DOHH2 (cell line): ENCODE measurements around the gene MLC1.

Experiments used
- H3F3A ChIP-seq: fragments of 200-600 bp; sonication (generic), shearing (Covaris generic); 2 replicates; pipeline ENCODE4 v1.6.0; 2016; ENCODE audit warnings: antibody characterized with exemption, mild to moderate bottlenecking; ENCODE audit not compliant: control insufficient read depth, insufficient read depth
- H3K27ac ChIP-seq: fragments of 200-600 bp; sonication (generic); 2 replicates; pipeline ENCODE4 v1.5.1; 2014; ENCODE audit warnings: low read depth, mild to moderate bottlenecking, low read length, moderate library complexity
- H3K27me3 ChIP-seq: fragments of 200-600 bp; sonication (generic); 2 replicates; pipeline ENCODE4 v1.6.1; 2014; ENCODE audit warnings: mild to moderate bottlenecking, low read length, mixed read lengths; ENCODE audit not compliant: control insufficient read depth
- H3K36me3 ChIP-seq: fragments of 200-600 bp; sonication (generic); 2 replicates; pipeline ENCODE4 v1.6.1; 2014; ENCODE audit warnings: mild to moderate bottlenecking, low read length, moderate library complexity, mixed read lengths; ENCODE audit not compliant: control insufficient read depth
- H3K4me1 ChIP-seq: fragments of 200-600 bp; sonication (generic); 2 replicates; pipeline ENCODE4 v1.6.1; 2014; ENCODE audit warnings: mild to moderate bottlenecking, low read length, mixed read lengths; ENCODE audit not compliant: control insufficient read depth
- H3K4me2 ChIP-seq: fragments of 200-600 bp; sonication (generic); 2 replicates; pipeline ENCODE4 v1.6.0; 2014; ENCODE audit warnings: mild to moderate bottlenecking, low read length, moderate library complexity
- H3K4me3 ChIP-seq: fragments of 200-600 bp; sonication (generic); 2 replicates; pipeline ENCODE4 v1.5.1; 2014; ENCODE audit warnings: mild to moderate bottlenecking, low read length, mixed read lengths
- H3K79me2 ChIP-seq: fragments of 200-600 bp; sonication (generic); 2 replicates; pipeline ENCODE4 v1.6.1; 2014; ENCODE audit warnings: mild to moderate bottlenecking, low read length, mixed read lengths; ENCODE audit not compliant: control insufficient read depth
- H3K9me2 ChIP-seq: fragments of 200-600 bp; sonication (generic); replicated peaks from 2 replicates; pipeline ENCODE4 v1.6.1; 2014; ENCODE audit warnings: mild to moderate bottlenecking, low read length, mixed read lengths; ENCODE audit not compliant: control insufficient read depth
- H3K9me3 ChIP-seq: fragments of 200-600 bp; sonication (generic); 2 replicates; pipeline ENCODE4 v1.6.1; 2014; ENCODE audit warnings: antibody characterized with exemption, low read length, mixed read lengths; ENCODE audit not compliant: control insufficient read depth, insufficient read depth
- H4K20me1 ChIP-seq: fragments of 200-600 bp; sonication (generic); 2 replicates; pipeline ENCODE4 v1.6.0; 2014; ENCODE audit warnings: low read depth, mild to moderate bottlenecking, antibody characterized with exemption, low read length, moderate library complexity; ENCODE audit not compliant: control insufficient read depth, insufficient read depth
- CTCF ChIP-seq: fragments of 200-600 bp; sonication (generic); IDR thresholded peaks from one replicate; pipeline ENCODE4 v1.5.1; 2014; ENCODE audit warnings: antibody characterized with exemption, mild to moderate bottlenecking, low read depth, low read length; ENCODE audit not compliant: poor library complexity, severe bottlenecking
- EZH2phosphoT487 ChIP-seq: fragments of 200-600 bp; sonication (generic); IDR thresholded peaks from 2 replicates; pipeline ENCODE4 v1.6.1; 2017; ENCODE audit warnings: borderline replicate concordance, mild to moderate bottlenecking, antibody characterized with exemption, low read length, moderate library complexity, mixed read lengths

MLC1 gene

DNA sequence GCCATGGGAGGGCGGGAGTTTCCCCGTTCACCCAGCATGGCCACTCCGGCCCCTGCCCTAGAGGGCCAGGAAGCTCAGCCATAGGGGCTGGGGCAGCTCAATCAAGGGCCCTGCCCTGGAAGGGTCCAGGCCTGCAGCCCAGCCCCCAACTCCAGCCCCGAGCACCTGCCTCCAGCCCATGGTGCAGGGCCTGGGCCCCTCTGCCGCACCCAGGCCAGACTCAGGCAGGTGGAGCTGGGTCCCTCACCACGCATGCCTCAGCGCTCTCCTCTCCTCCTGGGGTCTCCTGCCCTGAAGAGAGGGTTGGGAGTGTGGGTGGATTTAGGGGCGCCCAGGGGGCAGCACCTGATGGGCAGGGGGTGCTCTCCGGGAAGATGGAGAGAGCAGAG, 13.1 kb downstream of the MLC1 start:
- H3K4me2 ChIP-seq, result no peak overlapping the region
- no peak overlapping the region for H3K27ac ChIP-seq
- TF ChIP-seq EZH2phosphoT487, result no peak
- no peak for TF ChIP-seq CTCF

DNA sequence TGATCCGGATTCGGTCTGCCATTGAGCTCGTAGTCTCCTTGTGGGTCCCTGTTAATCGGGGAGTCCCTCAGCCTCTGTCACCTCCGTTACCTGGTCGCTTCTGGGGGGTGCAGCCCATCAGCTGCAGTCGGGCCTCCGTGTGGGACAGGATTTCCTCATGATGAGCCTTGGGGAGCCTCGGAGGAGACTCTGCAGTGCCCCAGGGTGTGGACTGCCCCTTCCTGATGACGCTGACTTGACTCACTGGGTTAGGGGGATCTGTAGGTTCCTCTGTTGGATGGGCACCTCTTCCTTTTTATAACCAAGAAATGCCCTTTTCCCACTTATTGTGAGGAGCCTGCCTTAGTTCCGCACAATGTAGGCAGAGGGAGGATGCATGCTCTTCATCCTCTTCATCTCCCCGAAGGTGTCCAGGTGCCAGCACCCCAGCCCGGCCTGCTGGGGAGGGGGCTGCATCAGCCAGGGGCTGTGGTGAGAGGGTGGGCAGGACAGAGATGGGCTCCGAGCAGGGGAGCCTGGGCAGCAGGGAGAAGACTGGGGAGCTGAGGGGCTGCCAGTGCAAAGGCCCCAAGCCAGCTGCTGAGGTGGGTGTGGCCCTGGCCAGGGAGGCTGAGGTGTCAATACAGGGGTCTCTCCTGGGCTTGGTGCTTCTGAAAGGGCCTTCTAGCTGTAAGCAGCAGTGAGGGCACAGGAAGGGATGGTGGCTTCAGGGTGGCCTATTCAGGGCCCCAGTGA, 13.6 kb downstream of the MLC1 start:
- TF ChIP-seq CTCF, result no peak
- no peak for TF ChIP-seq EZH2phosphoT487
- H4K20me1 ChIP-seq, result no peaks in the 10 kb centered on the region
- peaks cover 30% of the 10 kb centered on the region for H3K4me1 ChIP-seq
- H3K27me3 ChIP-seq, result no peaks in the 10 kb centered on the region
- H3K36me3 ChIP-seq, result no peaks in the 10 kb centered on the region
- no peaks in the 10 kb centered on the region for H3K9me3 ChIP-seq
- H3K9me2 ChIP-seq, result no peaks in the 10 kb centered on the region
- no peak overlapping the region for H3K4me3 ChIP-seq
- no peak overlapping the region for H3K27ac ChIP-seq
- H3K79me2 ChIP-seq, result no peaks in the 10 kb centered on the region
- no peak overlapping the region for H3K4me2 ChIP-seq
- H3F3A ChIP-seq, result no peaks in the 10 kb centered on the region

More for the DNA sequence above, 13.1 kb downstream of the MLC1 start:
- Histone ChIP-seq H4K20me1 (no peaks in the 10 kb centered on the region), H3K9me2 (no peaks in the 10 kb centered on the region), H3K36me3 (no peaks in the 10 kb centered on the region), H3K4me3 (no peak overlapping the region), H3K79me2 (no peaks in the 10 kb centered on the region), H3K4me1 (peaks cover 30% of the 10 kb centered on the region), H3F3A (no peaks in the 10 kb centered on the region), H3K9me3 (no peaks in the 10 kb centered on the region), H3K27me3 (no peaks in the 10 kb centered on the region)

DNA sequence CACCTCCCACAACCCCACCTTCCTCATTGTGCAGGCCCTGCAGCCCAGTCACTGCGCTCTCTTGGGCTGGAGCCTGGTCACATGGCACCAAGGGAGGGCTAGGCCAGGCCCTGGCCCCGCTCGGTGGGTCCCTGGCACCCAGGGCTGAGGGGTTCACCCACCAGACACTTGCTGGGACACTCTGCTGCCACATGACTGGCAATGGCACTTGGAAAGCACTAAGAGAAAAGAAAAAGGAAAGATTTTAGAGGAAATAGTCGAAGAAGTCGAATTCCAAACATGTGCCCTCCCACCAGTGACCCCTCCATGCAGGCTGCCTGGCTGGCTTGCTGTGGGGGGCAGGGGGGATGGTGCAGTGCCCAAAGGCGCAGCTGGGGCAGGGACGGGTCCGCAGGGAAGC, 14.9 kb downstream of the MLC1 start:
- no peaks in the 10 kb centered on the region for H3F3A ChIP-seq
- H3K4me2 ChIP-seq, result no peak overlapping the region
- no peaks in the 10 kb centered on the region for H3K79me2 ChIP-seq
- TF ChIP-seq CTCF, result no peak
- TF ChIP-seq EZH2phosphoT487, result no peak
- no peaks in the 10 kb centered on the region for H4K20me1 ChIP-seq
- H3K27ac ChIP-seq, result no peak overlapping the region
- H3K4me1 ChIP-seq, result peaks cover 25% of the 10 kb centered on the region
- H3K9me2 ChIP-seq, result no peaks in the 10 kb centered on the region
- no peak overlapping the region for H3K4me3 ChIP-seq
- H3K36me3 ChIP-seq, result no peaks in the 10 kb centered on the region
- H3K9me3 ChIP-seq, result no peaks in the 10 kb centered on the region
- H3K27me3 ChIP-seq, result no peaks in the 10 kb centered on the region
